Left forelimb (tissue), 1 donor: ENCODE data around the gene NLGN4Y.

ENCODE experiments used
- DNase-seq: peaks from one replicate; pipeline ENCODE4 v3.0.0-alpha.2; 2018; ENCODE audit warnings: low spot score

The NLGN4Y gene

GRCh38 chrY:14524272-14525231 lies at the start of gene NLGN4Y:
NLGN4Y (plus strand) TSS chrY:14524529; CDS start chrY:14622120, 97,591 bp downstream.
- peak; percentile 68 for DNase-seq

DNA sequence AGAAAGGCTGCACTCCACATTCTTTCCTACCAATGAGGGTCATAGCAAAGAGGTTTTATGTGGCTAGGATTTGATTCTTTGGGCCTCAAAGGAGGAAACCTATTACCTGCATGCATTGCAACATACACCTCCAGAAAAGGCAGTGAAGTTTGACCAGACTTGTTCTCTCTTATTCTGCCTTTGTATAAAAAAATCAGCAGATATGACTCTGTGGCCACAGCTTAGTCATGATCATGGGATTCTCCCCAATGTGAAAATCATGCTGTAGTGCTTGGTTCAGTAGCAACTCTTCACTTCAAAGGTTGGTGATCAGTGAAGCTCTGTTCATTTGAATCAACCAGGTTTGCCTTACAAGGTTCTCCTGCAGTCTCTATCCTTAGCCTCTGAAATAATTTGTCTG lies 38.4 kb upstream of the NLGN4Y start:
- DNase-seq, result no peak

DNA sequence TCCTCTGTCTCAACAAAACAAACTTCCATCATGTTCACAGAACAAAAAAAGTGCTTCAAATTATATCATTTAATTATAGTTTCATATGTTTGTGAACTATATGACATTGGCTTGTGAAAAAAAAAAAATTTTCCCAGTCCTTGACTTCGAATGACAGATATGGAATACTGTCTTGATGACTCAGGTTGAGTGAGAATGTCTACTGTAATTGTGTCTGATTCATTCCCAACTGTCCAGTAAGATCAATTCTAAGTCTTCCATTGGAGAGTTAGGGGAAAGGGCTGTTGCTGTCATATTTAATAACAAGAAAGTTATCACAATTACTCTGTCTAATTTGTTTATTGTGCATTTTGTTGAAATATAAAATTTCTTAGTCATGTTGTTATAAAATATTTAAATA lies 34.1 kb upstream of the NLGN4Y start:
- DNase-seq, result no peak

- DNase-seq, result no peak
These were observed 26.3 kb upstream of the NLGN4Y start for GRCh38 chrY:14498071-14498470.

GRCh38 chrY:14504592-14504991 lies 19.7 kb upstream of the NLGN4Y start:
- no peak for DNase-seq

GRCh38 chrY:14522379-14522950 lies 1.9 kb upstream of the NLGN4Y start:
- DNase-seq, result no peak

GRCh38 chrY:14523491-14524271 lies 648 bp upstream of the NLGN4Y start:
- DNase-seq, result no peak

DNA sequence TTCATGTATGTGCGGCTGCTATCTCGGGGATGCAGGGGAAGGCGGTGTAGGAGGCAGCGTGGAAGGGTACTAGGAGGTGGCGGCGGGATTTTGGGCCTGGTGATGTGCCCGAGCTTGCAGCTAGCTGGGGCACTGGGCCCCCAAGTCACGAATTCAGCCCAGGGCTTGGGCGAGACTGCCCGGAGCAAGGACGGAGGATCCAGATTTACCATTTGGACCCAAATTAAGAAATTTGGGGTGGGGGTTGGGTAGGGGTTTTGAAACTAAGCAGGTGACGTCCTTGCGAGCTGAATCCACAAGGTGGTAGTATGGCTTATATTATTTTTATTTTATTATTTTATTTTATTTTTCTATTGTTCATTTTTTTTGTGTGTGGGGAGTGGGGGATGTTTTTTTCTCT lies 986 bp downstream of the NLGN4Y start:
- DNase-seq, result no peak

GRCh38 chrY:14528361-14528760 lies 4.0 kb downstream of the NLGN4Y start:
- DNase-seq, result no peak

- no peak for DNase-seq
These were observed 12.4 kb downstream of the NLGN4Y start for GRCh38 chrY:14536703-14537102.

- no peak for DNase-seq
These were observed 19.2 kb downstream of the NLGN4Y start for GRCh38 chrY:14543506-14543905.

- no peak for DNase-seq
These were observed 57.0 kb downstream of the NLGN4Y start for GRCh38 chrY:14581294-14581693.

- no peak for DNase-seq
These were observed 62.4 kb downstream of the NLGN4Y start for GRCh38 chrY:14586725-14587124.

DNA sequence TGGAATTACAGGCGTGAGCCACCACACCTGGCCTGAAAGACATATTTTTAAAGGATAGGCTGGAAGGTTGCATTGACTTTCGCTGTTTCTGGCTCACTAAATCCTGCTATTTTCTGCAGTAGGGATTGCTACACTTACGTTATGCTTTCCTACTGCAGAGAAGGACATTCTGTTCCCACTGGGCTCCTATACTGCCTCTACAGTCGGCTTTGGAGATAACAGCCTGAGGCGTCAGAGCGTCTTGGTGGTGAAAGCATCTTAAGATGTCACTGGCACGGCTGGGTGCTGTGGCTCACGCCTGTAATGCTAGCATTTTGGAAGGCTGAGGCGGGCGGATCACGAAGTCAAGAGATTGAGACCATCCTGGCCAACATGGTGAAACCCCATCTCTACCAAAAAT lies 77.0 kb downstream of the NLGN4Y start:
- DNase-seq, result no peak

DNA sequence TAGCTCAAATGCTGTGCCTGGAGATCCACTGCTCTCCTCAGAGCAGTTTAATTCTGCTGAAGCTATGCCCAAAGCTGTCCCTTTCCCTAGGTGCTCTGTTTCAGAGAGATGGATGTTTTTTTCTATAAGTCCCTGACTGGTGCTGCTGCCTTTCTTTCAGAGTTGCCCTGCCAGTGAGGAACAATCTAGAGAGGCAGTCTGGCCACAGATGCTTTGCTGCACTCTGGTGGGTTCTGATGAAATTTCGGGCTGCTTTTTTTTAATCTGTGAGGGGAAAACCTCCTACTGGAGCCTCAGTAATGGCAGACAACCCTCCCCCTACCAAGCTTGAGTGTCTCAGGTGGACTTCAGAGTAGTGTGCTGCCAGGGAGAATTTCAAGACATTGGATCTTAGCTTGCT lies 93.3 kb downstream of the NLGN4Y start:
- DNase-seq, result no peak

DNA sequence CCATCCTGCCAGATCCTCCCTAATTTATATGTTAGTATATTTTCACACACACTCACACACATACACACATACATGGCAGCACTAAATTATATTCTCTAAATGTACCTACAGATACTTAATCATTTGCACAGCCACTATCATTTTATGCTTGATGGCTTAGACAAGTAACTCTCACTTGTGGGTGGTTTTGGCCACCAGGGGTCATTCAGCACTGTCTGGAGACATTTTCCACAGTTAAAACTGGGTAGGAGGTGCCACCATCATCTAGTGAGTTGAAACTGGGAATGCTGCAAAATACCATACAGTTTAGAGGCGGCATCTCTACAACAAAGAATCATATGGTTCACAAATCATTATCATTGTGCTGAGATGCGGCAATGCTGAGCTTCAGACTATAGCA lies 94.2 kb downstream of the NLGN4Y start:
- DNase-seq, result no peak

DNA sequence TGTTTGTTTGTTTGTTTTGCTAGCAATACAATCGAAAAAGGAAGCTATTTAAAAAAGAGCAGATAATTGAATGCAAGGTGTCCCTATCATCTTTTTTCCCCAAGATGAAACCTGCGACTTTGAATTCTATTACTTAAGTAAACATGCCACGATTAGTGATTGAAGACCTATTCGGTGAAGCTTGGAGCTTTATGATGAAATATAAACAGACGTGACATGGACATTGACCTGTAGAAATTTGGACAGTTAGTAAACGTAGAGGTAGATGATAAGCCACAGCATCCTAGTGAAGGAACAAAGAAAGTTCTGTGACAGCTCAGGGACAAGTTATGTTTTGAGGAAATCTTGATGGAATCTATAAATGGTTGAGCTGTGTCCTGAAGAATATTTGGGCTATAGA lies 103.9 kb downstream of the NLGN4Y start:
- no peak for DNase-seq

- DNase-seq, result no peak
These were observed 107.3 kb downstream of the NLGN4Y start for GRCh38 chrY:14631676-14632075.

GRCh38 chrY:14633718-14634117 lies 109.4 kb downstream of the NLGN4Y start:
- DNase-seq, result no peak

GRCh38 chrY:14634954-14635353 lies 110.6 kb downstream of the NLGN4Y start:
- DNase-seq, result no peak

GRCh38 chrY:14637551-14637950 lies 113.2 kb downstream of the NLGN4Y start:
- DNase-seq, result no peak

DNA sequence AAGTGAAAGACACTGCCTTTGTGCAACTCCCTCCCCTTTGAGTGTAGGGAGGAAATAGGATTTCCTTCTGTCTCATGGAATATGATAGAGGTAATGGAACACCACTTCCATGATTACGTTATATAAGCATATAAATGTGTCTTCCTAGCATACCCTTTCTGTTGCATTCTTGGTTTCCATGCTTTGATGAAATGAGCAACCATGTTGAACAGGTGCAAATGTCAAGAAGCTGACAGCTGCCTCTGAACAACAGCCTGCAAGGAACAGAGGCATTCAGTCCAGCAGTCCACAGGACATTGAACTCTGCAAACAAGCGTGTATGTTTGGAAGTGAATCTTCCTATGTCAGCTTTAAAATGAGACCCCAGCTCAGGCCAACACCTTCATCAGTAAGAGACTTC lies 117.5 kb downstream of the NLGN4Y start:
- no peak for DNase-seq
